ENCODE results near the gene KLK2. TPM values are rescaled to one million over a fixed set of nuclear protein-coding genes. Genes with fewer than 3 reads are reported as not detected.

Gene KLK2
- total and polyA plus RNA-seq, 2 donors from 2014 or later, result not detected

DNA sequence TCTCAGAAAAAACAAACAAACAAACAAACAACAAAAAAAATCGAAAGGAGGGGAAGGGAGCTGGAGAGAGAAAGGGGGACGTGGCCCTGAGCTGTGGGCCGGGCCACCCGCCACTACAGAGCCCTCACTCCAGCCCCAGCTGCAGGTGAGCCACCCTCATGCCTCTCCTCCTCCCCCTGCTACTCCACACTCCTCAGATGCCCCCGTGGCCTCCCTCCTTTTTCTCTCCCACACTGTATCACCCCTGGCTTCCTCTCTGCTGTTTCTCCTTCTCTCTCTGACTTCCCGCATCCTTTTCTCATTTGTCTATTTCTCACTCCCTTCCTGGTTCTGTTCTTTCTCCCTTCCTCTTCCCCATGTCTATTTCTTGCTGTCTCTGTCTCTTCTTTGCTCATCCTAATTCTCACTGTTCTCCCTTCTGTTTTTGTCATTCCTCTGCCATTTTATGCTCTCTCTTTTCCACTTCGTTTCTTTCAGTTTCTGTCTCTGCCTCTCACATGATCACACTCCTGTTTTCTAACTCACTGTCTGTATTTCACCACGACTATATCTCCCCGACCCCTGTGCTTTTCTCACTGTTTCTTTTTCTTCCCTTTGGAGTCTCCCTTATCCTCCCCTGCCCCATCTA lies 2.7 kb downstream of the KLK2 start:
- TF ChIP-seq, protein P1, sequence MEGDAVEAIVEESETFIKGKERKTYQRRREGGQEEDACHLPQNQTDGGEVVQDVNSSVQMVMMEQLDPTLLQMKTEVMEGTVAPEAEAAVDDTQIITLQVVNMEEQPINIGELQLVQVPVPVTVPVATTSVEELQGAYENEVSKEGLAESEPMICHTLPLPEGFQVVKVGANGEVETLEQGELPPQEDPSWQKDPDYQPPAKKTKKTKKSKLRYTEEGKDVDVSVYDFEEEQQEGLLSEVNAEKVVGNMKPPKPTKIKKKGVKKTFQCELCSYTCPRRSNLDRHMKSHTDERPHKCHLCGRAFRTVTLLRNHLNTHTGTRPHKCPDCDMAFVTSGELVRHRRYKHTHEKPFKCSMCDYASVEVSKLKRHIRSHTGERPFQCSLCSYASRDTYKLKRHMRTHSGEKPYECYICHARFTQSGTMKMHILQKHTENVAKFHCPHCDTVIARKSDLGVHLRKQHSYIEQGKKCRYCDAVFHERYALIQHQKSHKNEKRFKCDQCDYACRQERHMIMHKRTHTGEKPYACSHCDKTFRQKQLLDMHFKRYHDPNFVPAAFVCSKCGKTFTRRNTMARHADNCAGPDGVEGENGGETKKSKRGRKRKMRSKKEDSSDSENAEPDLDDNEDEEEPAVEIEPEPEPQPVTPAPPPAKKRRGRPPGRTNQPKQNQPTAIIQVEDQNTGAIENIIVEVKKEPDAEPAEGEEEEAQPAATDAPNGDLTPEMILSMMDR (IDR thresholded peaks at IDR 0.05; ENCODE audit: borderline replicate concordance, extremely low read depth, insufficient read depth), result no peak
- Histone ChIP-seq H3K9me3 (ENCODE audit: control insufficient read depth in 2 of 3, insufficient read depth in 1 of 3, low read length in 3 of 3) (no peaks in the 10 kb centered on the region), H3K9ac (ENCODE audit: low read length in 3 of 3) (no peak overlapping the region), H3K4me1 (ENCODE audit: control insufficient read depth in 2 of 3, insufficient read depth in 2 of 3, low read depth in 1 of 3, low read length in 3 of 3) (no peaks in the 10 kb centered on the region), H3K27me3 (ENCODE audit: control insufficient read depth, insufficient read depth, low read length) (no peaks in the 10 kb centered on the region), H3K27ac (ENCODE audit: low read depth in 2 of 2, low read length in 2 of 2) (no peak overlapping the region), H3K4me3 (ENCODE audit: low read length in 3 of 3) (no peak overlapping the region), H3K36me3 (ENCODE audit: control insufficient read depth in 2 of 3, insufficient read depth in 3 of 3, low read length in 3 of 3) (no peaks in the 10 kb centered on the region)
- DNase-seq, result no peak
- intact Hi-C loops (cut with DNase I), result no loop called here
- FAIRE-seq, result no peak

DNA sequence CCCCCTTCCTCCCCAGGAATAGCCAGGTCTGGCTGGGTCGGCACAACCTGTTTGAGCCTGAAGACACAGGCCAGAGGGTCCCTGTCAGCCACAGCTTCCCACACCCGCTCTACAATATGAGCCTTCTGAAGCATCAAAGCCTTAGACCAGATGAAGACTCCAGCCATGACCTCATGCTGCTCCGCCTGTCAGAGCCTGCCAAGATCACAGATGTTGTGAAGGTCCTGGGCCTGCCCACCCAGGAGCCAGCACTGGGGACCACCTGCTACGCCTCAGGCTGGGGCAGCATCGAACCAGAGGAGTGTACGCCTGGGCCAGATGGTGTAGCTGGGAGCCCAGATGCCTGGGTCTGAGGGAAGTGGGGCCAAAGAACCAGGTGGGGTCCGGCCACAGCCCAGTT lies 3.2 kb downstream of the KLK2 start:
- no peak overlapping the region for H3K27ac ChIP-seq (ENCODE audit: low read depth in 2 of 2, low read length in 2 of 2)
- TF ChIP-seq, protein P1 (IDR thresholded peaks at IDR 0.05; ENCODE audit: borderline replicate concordance, extremely low read depth, insufficient read depth), result no peak
- H3K9ac ChIP-seq (ENCODE audit: low read length in 3 of 3), result no peak overlapping the region
- no peaks in the 10 kb centered on the region for H3K27me3 ChIP-seq (ENCODE audit: control insufficient read depth, insufficient read depth, low read length)
- FAIRE-seq, result no peak
- H3K9me3 ChIP-seq (ENCODE audit: control insufficient read depth in 2 of 3, insufficient read depth in 1 of 3, low read length in 3 of 3), result no peaks in the 10 kb centered on the region
- H3K4me1 ChIP-seq (ENCODE audit: control insufficient read depth in 2 of 3, insufficient read depth in 2 of 3, low read depth in 1 of 3, low read length in 3 of 3), result no peaks in the 10 kb centered on the region
- no peaks in the 10 kb centered on the region for H3K36me3 ChIP-seq (ENCODE audit: control insufficient read depth in 2 of 3, insufficient read depth in 3 of 3, low read length in 3 of 3)
- H3K4me3 ChIP-seq (ENCODE audit: low read length in 3 of 3), result no peak overlapping the region
- DNase-seq, result no peak
- intact Hi-C loops (cut with DNase I), result no loop called here

DNA sequence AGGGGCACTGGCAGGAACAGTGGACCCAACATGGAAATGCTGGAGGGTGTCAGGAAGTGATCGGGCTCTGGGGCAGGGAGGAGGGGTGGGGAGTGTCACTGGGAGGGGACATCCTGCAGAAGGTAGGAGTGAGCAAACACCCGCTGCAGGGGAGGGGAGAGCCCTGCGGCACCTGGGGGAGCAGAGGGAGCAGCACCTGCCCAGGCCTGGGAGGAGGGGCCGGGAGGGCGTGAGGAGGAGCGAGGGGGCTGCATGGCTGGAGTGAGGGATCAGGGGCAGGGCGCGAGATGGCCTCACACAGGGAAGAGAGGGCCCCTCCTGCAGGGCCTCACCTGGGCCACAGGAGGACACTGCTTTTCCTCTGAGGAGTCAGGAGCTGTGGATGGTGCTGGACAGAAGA lies 4.1 kb downstream of the KLK2 start:
- no peak for FAIRE-seq
- H3K27ac ChIP-seq (ENCODE audit: low read depth in 2 of 2, low read length in 2 of 2), result no peak overlapping the region
- DNase-seq, result no peak

More for the DNA sequence above, 4.1 kb downstream of the KLK2 start:
- Histone ChIP-seq H3K9ac (ENCODE audit: low read length in 3 of 3) (no peak overlapping the region), H3K36me3 (ENCODE audit: control insufficient read depth in 2 of 3, insufficient read depth in 3 of 3, low read length in 3 of 3) (no peaks in the 10 kb centered on the region), H3K9me3 (ENCODE audit: control insufficient read depth in 2 of 3, insufficient read depth in 1 of 3, low read length in 3 of 3) (no peaks in the 10 kb centered on the region), H3K4me1 (ENCODE audit: control insufficient read depth in 2 of 3, insufficient read depth in 2 of 3, low read depth in 1 of 3, low read length in 3 of 3) (no peaks in the 10 kb centered on the region), H3K4me3 (ENCODE audit: low read length in 3 of 3) (no peak overlapping the region), H3K27me3 (ENCODE audit: control insufficient read depth, insufficient read depth, low read length) (no peaks in the 10 kb centered on the region)
- intact Hi-C loops (cut with DNase I), result no loop called here
- TF ChIP-seq, protein P1 (IDR thresholded peaks at IDR 0.05; ENCODE audit: borderline replicate concordance, extremely low read depth, insufficient read depth), result no peak

Data from kidney (tissue), 14 donors.